ENCODE results near the gene HTR2A. TPM values are rescaled to one million over a fixed set of nuclear protein-coding genes. Genes with fewer than 3 reads are reported as not detected.

The HTR2A gene
- not detected in 2 replicates for total RNA-seq

GRCh38 chr13:46896341-46897137 lies at the start of gene HTR2A:
Gene HTR2A, minus strand, starts transcription at chr13:46897053. Its CDS starts 1,147 bp downstream, at chr13:46895906.

DNA sequence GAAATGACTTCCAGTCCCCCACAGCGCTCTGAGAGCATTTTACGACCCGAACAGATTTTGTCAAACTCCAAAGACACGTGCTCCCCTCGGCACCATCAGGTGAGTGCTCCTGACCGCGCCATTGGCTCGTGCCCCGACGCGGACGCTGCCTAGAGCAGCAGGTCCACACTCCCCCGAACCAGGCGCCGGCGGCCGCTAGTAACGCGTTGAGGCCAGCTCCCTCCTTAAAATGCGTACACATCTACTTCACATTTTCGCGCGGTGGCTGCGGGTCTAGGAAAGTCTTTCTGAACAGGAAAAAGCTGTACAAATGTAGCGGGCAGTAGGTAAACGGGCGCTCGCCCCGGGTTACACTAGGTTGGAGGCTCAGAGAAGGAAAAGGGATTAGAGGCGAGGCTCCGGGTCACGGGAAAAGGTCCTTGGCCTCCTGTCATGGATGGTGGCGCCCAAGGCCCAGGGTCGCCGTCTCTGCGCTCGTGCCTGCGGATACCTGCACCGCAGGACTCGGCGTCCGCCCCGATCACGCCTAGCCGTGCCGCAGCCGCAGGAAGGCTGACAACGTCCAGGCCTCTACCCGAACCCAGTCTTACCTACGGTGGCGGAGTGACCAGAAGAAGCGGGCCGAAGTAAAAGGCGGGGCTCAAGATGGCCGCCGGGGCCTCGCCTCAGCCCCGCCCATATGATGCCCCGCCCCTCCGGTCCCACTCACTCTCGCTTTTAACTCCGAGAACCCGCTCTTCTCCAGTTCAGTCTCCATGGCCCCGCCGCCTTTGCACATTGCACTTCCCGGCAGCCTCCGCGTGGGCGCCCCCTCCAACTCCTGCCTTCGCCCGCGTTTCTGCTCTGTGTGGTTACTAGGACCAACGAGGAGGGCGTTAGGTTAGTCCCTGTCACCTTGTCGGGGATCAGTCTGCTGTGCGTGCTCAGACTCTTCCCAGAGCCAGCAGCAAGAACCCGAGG lies 100.1 kb downstream of the HTR2A start, which contains the start of gene ESD:
Gene ESD (minus strand): TSS at position 647 of the 960 bp plus-strand sequence. CDS start 5,748 bp downstream, outside the sequence.

Other genes starting within 250 kb of the HTR2A start
- 135 and 157 TPM in 2 replicates for gene ESD, start 99.9 kb downstream of the HTR2A start, total RNA-seq

All from airway epithelial cell (primary cell).